Activated B cell treated with CpG ODN at 0.5 μM for 24 hours (primary cell): ENCODE results near the gene HKDC1. TPM values are rescaled to one million over a fixed set of nuclear protein-coding genes. Genes with fewer than 3 reads are reported as not detected.

Experiments used
- ATAC-seq: fragments of 200-7000 bp; cut with Tn5 transposase; one replicate; pipeline ENCODE4 v1.10.0; 2021; ENCODE audit warnings: low read depth, mild to moderate bottlenecking, moderate library complexity
- CTCF ChIA-PET: fragments of 350-600 bp; sonication (Branson Sonifier 250); formaldehyde crosslinking; loops from one replicate; lab custom pipeline; 2021; ENCODE audit warnings: antibody characterized with exemption; lab: Charles Lee
- POLR2A ChIA-PET: fragments of 350-600 bp; sonication (Branson Sonifier 250); formaldehyde crosslinking; loops from one replicate; lab custom pipeline; 2021; ENCODE audit warnings: antibody characterized with exemption; lab: Charles Lee
- DNase-seq: peaks from one replicate; pipeline ENCODE4 v3.0.0; 2022
- H3K27ac Mint-ChIP-seq: one replicate; pipeline ENCODE4 v1.8.0; 2020; ENCODE audit warnings: mixed read lengths
- H3K27me3 Mint-ChIP-seq: one replicate; pipeline ENCODE4 v1.8.0; 2021; ENCODE audit warnings: mixed read lengths
- H3K36me3 Mint-ChIP-seq: one replicate; pipeline ENCODE4 v1.8.0; 2021; ENCODE audit warnings: low read depth, mixed read lengths
- H3K4me1 Mint-ChIP-seq: one replicate; pipeline ENCODE4 v1.8.0; 2021; ENCODE audit warnings: mixed read lengths
- H3K4me3 Mint-ChIP-seq: one replicate; pipeline ENCODE4 v1.8.0; 2020; ENCODE audit warnings: mild to moderate bottlenecking, mixed read lengths
- H3K9me3 Mint-ChIP-seq: one replicate; pipeline ENCODE4 v1.8.0; 2020; ENCODE audit warnings: mixed read lengths
- CTCF ChIP-seq: fragments of 200-600 bp; IDR thresholded peaks from one replicate; pipeline ENCODE4 v1.8.0; 2022; ENCODE audit warnings: antibody characterized with exemption, mild to moderate bottlenecking
- intact Hi-C: fragments of 100-400 bp; cut with micrococcal nuclease; formaldehyde crosslinking; loops from one replicate; pipeline ENCODE4 v1.15.1; 2024
- total RNA-seq: library from RNA; stranded (reverse); gene quantifications from 2 replicates; pipeline ENCODE4 v1.2.3, GENCODE V29; 2022

HKDC1 gene
- total RNA-seq, 1 donor from 2014 or later: not detected

GRCh38 chr10:69232736-69233480 is 12.8 kb downstream of the HKDC1 start:
- no peaks in the 10 kb centered on the region for H3K36me3 Mint-ChIP-seq
- no peaks in the 10 kb centered on the region for H3K27me3 Mint-ChIP-seq
- POLR2A ChIA-PET: no interaction called here
- intact Hi-C loops: no loop called here
- no peak overlapping the region for H3K4me3 Mint-ChIP-seq
- no peak for TF ChIP-seq CTCF
- ATAC-seq (no peak), DNase-seq (no peak)
- no peaks in the 10 kb centered on the region for H3K9me3 Mint-ChIP-seq
- H3K4me1 Mint-ChIP-seq: peaks cover 24% of the 10 kb centered on the region
- CTCF ChIA-PET: interaction anchor here (2.6 kb wide), 1 partner anchor 160 kb away, joined by 8 read pairs; no protein-coding TSS in a partner anchor
- H3K27ac Mint-ChIP-seq: no peak overlapping the region

GRCh38 chr10:69234447-69234846 is 14.3 kb downstream of the HKDC1 start:
- intact Hi-C loops: no loop called here
- Mint-ChIP-seq H3K9me3 (no peaks in the 10 kb centered on the region), H3K27ac (no peak overlapping the region), H3K4me3 (no peak overlapping the region), H3K4me1 (peaks cover 8% of the 10 kb centered on the region), H3K36me3 (no peaks in the 10 kb centered on the region), H3K27me3 (no peaks in the 10 kb centered on the region)
- DNase-seq (no peak), ATAC-seq (no peak)
- POLR2A ChIA-PET: no interaction called here
- CTCF ChIA-PET: interaction anchor here (0.6 to 7.1 kb wide), 2 partner anchors 48 to 157 kb away, joined by 3 to 127 read pairs; no protein-coding TSS in a partner anchor
- no peak for TF ChIP-seq CTCF

GRCh38 chr10:69237528-69238159 is 17.5 kb downstream of the HKDC1 start:
- H3K27ac Mint-ChIP-seq: no peak overlapping the region
- DNase-seq (peak; percentile 79), ATAC-seq (peak; percentile 98)
- peak; percentile 67 for TF ChIP-seq CTCF
- H3K27me3 Mint-ChIP-seq: no peaks in the 10 kb centered on the region
- intact Hi-C loops: loop anchor here (1.0 to 2.0 kb wide), 5 partner anchors 81 to 401 kb away; no protein-coding TSS in a partner anchor
- H3K36me3 Mint-ChIP-seq: no peaks in the 10 kb centered on the region
- peaks cover 3% of the 10 kb centered on the region for H3K4me1 Mint-ChIP-seq
- H3K4me3 Mint-ChIP-seq: no peak overlapping the region
- no peaks in the 10 kb centered on the region for H3K9me3 Mint-ChIP-seq
- ChIA-PET CTCF (interaction anchor here (1.3 to 7.1 kb wide), 5 partner anchors 16 to 176 kb away, joined by 3 to 127 read pairs (median 7); no protein-coding TSS in a partner anchor), POLR2A (interaction anchor here (1.3 kb wide), 1 partner anchor 91 kb away, joined by 3 read pairs; no protein-coding TSS in a partner anchor)

GRCh38 chr10:69239136-69239535 is 19.0 kb downstream of the HKDC1 start:
- Mint-ChIP-seq H3K4me1 (peaks cover 3% of the 10 kb centered on the region), H3K36me3 (no peaks in the 10 kb centered on the region), H3K9me3 (no peaks in the 10 kb centered on the region), H3K27ac (no peak overlapping the region), H3K27me3 (no peaks in the 10 kb centered on the region), H3K4me3 (no peak overlapping the region)
- ChIA-PET POLR2A (interaction anchor here (1.3 kb wide), 1 partner anchor 89 kb away, joined by 3 read pairs; no protein-coding TSS in a partner anchor), CTCF (interaction anchor here (1.0 to 7.1 kb wide), 5 partner anchors 10 to 172 kb away, joined by 3 to 127 read pairs (median 4); no protein-coding TSS in a partner anchor)
- intact Hi-C loops: no loop called here
- DNase-seq (no peak), ATAC-seq (no peak)
- TF ChIP-seq CTCF: no peak
